GM18502 (cell line): ENCODE data around the gene ENDOV.

Experiments used
- ATAC-seq: cut with Tn5 transposase; IDR thresholded peaks from one replicate; pipeline ENCODE4 v1.9.1; 2021; ENCODE audit warnings: mild to moderate bottlenecking; ENCODE audit not compliant: unreplicated experiment, poor library complexity

Gene ENDOV

DNA sequence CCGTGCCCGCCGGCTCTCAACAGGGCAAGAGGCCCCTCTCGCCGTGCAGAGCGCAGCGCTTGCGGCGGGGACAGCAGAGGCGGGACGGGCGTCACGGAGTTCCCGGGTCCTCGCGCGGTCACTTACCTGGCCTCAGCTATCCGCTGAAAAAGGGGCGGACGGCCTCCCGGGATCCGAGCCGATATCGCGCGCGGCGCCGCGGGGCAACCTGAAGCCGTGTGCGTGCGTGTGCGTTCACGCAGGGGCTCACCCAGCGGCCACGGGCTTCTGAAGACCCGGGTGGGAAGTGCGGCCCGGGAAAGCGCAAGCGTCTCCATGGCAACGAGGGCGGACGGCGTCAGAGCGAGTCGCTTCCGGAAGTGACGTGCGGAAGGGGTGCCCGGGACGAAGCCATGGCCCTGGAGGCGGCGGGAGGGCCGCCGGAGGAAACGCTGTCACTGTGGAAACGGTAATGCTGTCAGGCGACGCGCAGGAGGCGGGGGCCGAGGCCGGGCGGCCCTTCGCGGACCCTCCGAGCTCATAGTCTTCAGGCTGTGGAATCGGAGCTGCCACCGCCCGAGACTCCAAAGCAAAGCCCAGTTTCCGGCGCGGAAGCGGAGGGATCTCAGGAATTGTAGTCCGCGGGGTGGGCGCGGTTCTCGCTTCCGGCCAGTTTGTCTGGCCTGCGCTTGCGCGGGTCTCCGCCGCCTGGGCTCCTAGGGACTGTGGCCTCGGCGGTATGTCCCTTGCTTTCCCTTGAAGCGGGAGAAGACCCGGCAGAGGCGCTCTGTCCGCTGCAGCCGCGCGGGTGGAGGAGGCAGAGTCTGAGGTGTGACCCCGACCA, at the start of gene ENDOV:
Gene ENDOV, plus strand, starts transcription at position 365 of the 823 bp plus-strand sequence. Its CDS starts 28 bp downstream, at position 393.
- ATAC-seq: peak; percentile 90

DNA sequence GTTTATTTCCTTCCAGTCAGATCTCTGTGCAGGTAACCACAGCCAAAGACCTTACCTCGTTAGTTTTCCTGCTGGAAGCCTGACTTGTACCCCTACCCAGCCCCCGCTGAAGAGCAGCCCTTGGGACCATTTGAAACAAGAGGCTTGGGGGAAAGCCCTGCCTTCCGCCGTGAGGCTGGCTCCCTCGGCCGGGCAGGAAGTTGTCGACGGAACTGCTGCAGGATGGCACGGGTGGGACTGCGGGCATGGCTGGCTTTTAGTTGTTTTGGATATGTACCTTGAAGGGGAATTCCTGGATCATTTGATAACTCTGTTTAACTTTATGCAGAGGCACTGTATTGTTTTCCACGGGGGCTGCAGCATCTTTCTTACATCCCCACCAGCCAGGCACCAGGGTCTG, 49.0 kb upstream of the ENDOV start:
- no peak for ATAC-seq

DNA sequence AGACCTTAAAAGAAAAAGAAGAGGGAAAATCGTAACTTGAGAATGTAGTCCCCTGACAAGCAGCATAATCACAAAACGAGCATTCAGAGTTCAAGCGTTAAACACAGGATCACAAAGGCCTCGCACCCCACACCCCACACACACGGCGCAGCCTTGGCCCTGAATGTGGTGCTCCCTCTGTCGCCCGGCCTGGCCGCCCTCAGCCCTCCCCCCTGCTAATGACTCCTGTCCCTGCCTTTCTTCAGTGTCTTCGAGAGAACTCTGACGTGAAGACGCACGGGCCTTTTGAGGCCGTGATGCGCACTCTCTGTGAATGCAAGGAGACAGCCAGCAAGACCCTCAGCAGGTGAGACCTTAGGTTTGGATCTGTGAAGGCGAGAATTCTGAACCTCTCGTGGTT, 47.5 kb upstream of the ENDOV start:
- ATAC-seq: no peak

DNA sequence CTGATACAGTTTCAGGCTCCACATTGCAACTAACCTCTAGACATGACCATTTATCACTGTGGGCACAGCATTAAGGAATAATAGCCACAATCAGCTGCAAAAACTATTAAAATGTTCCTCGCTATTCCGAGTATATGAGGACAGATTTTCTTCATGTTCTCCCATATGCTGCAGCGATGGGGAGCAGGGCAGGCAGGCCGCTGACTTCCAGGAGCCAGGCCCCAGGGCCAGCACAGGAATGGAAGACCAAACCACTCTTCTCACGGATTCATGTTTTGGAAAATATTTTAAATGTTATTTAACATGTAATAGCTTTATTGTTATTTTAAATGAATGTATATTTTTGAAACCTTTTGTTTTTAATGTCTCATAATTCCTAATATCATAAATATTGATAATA, 43.8 kb upstream of the ENDOV start:
- no peak for ATAC-seq

DNA sequence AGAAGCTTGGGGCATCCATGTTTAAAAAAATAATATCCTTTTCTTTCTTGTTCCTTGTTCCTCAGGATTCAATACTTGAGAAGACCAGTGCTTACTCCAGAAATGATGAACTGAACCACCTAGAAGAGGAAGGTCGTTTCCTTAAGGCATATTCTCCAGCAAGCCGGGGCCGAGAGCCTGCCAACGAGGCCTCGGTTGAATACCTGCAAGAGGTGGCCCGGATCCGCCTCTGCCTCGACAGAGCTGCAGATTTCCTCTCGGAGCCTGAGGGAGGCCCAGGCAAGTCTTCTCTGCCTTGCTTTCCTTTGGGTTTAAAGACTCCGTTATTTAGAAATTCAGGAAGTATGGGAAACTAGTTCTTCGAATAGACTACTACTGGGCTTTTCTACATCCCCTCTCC, 42.5 kb upstream of the ENDOV start:
- no peak for ATAC-seq

DNA sequence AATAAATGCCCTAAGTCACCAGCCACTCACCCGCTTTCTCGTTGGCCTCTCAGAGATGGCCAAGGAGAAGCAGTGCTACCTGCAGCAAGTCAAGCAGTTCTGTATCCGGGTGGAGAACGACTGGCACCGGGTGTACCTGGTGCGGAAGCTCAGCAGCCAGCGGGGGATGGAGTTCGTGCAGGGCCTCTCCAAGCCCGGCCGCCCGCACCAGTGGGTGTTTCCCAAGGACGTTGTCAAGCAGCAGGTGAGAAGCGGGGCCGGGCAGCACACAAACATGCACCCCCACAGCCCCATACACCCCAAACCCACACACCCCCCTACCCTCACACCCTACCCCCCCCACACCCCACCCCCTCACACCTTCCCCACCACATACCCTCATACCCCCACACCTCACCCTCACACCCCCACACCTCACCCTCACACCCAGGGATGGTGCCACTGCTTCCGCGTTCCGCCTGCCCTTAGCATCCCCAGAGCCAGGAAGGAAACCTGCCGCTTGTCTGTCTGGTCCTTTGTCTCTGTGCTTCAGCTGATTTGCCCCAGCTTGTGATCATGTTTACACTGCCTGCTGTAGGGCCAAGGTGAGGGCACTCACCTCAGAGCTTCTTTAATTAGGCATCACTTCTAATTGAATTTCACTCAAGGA, 41.9 kb upstream of the ENDOV start:
- no peak for ATAC-seq

DNA sequence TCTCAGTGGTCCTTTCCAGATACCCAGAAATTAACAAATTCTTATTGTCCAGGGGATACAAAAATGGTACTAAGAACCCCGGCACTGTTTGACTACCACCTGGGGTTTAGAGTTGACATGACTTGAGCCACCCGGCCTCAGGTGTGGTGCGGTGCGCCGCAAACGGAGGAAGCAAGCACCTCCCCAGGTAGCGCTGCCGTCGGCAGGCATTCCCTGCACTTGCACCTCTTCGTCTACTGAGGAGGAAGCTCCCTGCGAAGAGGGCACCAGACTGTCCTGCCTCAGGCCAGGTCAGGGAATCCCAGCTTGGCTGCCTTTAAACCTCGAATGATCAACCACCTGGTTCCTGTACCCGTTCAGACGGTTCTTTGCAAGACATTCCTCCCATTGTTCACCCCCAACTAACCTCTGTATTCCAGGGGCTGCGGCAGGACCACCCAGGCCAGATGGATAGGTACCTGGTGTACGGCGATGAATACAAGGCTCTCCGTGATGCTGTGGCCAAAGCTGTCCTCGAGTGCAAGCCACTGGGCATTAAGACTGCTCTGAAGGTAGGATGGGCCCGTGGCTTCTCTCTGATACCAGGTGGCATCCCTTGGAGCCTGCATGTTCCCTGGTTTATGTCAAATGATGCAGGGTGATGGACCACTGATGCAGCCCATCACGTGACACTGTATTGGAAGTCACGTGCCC, 40.8 kb upstream of the ENDOV start:
- ATAC-seq: no peak

DNA sequence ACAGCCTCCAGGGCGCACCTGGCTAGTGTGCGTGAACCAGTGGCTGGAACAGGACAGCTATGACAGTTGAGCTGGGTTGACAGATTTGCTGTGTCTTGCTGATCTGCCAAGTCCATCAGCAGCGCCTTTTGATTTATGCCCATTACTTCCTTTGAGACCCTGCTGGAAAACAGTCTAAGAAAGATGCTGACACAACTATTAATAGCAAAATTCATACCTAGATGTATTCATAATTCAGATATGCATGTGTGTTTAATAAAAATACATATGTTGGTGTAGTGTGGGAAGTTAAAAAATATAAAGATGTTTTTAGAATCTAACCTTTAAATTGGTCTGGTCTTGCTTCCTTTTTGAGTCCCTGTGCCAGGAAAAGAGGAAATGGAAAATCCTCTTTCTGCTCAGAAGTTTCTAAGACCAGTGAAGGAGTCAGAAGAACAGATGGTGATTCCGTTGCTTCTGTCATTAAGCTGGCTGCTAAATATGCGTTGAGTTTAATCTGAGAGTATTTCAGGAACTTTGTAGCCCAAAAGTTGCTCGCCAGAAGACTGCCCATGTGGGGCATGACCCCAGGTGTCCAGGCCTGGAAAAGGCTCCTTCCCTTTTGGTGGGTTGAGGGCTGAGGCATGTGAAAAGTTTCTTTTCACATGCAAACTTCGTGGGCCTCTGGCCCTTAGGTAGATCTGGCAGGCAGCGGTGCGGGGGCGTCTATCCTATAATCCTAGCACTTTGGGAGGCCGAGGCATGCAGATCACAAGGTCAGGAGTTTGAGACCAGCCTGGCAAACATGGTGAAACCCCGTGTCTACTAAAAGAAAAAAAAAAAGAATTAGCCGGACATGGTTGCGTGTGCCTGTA, 40.0 kb upstream of the ENDOV start:
- ATAC-seq: no peak

DNA sequence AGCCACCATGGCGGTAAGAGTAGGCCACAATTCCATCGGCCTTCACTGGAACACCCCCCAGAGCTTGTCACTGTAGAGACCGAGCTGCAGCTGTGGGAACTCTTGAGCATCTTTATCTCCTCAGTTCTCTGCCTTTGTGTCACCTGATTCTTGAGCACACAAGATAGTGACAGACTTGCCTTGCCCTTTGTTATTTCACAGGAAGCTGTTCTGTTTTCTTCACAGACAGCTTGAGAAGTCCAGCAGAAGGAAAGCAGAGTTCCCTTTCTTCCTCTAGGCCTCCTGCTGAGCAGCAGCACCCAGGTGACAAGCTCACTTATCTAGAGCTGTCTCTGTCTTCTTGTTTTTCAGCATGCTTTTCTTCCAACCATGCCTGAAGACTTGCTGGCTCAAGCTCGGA, 38.4 kb upstream of the ENDOV start:
- ATAC-seq: no peak

DNA sequence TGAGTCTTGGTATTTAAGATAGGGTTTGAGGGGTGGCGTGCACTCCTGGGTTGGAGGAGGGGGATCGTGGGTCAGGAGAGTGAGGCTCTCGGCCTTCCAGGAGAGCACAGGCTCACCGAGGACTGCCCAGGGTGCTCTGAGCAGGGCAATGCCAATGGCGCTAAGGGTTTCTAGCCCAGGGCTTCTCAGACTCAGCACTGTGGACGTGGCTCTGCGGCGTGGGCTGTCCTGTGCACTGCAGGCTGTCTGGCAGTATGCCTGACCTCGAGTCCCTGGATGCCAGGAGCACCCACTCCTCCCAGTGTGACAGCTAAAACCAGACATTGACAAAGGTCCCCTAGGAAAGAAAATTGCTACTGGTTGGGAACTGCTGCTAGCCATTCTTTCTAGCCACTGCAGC, 37.2 kb upstream of the ENDOV start:
- no peak for ATAC-seq

DNA sequence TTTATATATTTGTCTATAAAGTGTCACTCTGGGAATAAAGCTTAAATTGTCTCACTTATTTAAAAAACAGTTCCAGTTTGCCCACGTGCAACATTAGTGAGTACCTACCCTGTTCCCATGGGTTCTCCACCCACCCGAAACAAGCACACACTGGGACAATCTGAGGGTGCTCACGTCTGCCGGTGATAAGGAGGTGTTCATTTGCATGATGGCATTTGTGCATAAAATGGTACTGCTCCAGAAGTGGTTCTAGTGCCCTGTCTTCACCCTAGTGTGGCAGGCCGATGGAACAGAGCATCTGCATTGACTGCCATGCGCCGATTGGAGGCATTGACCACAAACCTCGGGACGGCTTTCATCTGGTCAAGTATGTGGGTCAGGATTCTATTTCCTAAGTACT, 35.6 kb upstream of the ENDOV start:
- ATAC-seq: no peak

DNA sequence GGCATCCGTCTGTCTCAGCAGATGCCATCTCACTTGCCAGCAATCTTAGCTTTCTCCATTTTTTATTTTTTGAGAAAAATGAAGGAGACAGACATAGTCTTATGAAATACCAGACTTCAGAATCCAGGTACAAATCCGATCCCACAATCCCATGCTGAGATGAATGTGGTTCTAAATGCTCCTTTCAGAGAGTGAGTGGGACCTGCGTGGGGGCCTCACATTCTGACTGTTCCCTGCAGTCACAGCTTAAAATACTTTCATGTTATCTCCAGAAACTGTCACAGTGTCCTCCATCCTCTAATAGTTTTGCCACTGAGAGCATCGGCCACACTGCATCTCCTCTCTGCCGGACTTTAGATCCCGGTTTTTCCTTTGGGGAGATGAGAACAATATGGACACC, 34.9 kb upstream of the ENDOV start:
- ATAC-seq: no peak

DNA sequence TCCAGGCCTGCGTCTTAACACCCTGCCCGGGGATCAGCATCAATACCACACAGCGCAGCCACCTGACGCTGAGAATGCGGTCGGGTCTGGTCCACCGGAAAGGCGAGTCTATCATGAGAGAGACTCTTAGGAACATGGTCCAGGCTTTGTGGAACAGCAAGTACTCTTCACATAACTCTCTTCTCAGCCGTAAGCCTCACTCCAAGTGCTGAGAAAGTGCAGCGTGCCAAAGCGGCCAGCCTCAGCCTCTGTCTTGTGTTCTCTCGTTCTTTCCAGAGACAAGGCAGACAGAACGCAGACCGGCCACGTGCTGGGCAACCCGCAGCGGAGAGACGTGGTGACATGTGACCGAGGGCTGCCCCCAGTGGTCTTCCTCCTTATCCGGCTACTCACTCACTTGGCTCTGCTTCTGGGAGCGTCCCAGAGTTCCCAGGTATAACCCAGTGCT, 34.4 kb upstream of the ENDOV start:
- ATAC-seq: no peak

DNA sequence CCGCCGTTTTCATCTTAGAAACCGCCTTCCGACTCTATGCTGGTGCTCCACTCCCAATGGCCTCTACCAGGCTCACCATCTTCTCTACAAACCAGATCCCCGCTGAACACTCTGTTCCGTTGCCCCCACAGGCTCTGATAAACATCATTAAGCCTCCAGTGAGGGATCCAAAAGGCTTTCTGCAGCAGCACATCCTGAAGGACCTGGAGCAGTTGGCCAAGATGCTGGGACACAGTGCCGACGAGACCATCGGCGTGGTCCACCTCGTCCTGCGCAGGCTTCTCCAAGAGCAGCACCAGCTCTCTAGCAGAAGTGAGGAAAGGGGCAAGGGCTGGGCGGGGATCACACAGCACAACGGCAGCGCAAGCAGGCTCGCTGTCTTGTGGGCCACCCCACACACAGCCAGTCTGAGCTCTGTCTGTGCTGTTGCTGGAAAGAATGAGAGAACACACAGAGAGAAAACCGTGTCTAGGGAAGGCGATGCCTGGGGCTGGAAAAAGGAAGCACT, 33.5 kb upstream of the ENDOV start:
- ATAC-seq: no peak

DNA sequence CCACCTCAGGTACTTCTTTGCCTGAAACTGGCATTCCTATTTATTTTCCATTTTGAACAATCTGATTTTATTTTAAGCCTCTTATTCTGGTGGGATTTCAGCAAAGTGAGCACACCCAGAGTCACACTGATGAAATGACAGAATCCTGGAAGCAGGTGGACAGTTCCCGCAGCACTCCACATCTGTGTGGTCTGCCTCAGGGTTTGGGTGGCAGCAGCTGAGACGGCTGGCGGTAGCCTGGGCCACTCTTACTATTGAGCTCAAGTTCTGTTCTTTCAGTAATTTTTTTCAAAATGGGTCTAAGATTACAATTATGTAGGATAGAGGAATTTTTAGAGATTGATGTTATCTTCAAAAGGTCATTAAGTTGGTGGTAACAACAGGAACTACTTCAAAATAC, 32.5 kb upstream of the ENDOV start:
- ATAC-seq: no peak

DNA sequence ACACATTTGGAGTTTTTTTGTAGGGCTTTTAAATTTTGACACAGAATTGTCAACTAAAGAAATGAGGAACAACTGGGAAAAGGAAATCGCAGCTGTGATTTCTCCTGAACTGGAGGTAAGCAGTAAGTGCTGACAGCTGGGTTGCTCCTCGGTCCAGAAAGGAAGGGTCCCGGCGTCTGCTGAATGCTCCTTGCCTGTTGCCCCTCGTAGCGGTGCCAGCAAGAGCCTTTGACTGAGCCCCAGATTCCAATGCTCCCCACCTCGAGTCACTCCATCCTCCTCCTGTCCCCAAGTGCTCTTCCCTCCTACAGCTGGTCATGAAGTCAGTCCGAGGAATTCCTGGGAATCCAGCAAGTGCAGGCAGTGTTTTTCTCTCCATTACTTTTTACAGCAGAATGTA, 32.0 kb upstream of the ENDOV start:
- ATAC-seq: no peak

DNA sequence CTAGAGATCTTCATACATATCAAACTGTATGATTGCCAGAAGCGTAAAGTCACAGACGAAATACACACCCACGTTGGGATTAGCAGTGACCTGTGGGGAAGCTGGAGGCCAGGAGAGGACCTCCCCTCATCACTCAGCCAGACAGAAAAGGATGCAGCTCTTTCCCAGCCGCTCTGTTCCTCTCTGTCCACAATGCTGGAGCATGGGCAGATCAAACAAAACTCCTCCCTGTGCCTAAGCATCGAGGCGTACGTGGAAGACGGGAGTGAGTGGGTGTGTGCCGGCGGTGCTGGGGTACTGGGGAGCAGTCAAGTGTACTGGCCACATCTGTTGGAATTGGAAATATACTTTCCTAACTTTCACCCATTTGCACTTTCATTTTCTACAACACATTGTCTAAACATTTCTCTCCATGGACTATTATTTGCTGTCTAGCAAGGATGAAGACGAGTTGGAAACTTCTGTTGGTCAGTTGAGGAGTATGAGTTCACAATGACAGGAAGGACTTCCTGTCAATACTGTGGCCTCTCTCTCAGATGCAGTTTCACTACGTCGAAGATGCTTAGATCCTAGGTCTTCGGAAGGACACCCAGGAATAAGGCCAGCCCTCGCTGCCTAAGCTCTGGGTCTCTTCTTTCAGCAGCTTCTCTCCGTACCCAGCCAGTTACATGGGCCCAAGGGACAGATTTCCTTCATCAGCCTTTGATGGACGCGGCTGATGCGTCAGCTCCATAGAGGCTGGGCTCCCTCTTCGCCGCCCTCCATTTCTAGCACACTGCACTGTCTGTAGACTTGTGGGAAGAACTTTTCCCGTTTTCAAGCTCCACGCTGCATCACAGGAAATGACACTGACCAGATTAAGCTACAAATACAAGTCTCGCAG, 30.6 kb upstream of the ENDOV start:
- no peak for ATAC-seq

DNA sequence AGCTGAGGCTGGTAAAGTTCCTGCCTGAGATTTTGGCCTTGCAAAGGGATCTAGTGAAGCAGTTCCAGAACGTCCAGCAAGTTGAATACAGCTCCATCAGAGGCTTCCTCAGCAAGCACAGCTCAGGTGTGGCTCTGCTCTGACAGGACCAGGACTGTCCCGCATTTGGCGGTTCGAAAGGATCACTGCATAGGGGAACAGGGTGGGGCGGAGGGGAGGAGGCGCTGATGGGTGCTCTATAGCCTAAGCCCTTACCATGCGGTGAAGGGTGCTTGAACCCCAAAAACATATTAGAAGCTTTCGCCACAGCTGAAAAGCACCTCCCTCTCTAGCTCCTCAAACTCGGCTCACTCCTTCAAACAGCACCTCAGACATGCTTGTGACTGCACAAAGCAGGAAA, 29.9 kb upstream of the ENDOV start:
- ATAC-seq: no peak

DNA sequence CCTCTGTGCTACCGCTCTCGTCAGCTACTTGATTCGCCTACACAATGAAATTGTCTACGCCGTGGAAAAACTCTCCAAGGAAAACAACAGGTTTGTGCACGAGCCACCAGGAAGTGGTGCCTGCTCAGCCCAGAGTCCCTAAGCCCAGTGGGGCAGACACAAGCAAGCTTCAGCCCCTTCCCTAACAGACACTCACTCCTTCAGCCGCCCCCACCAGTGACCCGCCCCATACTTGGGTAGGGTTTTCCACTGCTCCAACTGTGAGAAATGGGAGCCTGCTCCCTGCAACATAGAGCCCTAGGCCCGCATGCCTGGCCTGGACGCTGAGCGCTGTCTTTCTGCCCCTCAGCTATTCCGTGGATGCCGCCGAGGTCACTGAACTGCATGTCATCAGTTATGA, 28.6 kb upstream of the ENDOV start:
- no peak for ATAC-seq
